Lung (tissue), 12 donors: Measurements from ENCODE around the gene ABCB8. TPM values are rescaled to one million over a fixed set of nuclear protein-coding genes. Genes with fewer than 3 reads are reported as not detected.

ENCODE experiments used
- ATAC-seq: fragments of 200-7000 bp; cut with Tn5 transposase; one replicate; pipeline ENCODE4 v1.9.1; 2020; ENCODE audit warnings: moderate number of reproducible peaks; ENCODE audit not compliant: insufficient read depth, low FRiP score
- DNase-seq, 3 donors: peaks; one replicate each; pipeline ENCODE4 v3.0.0-alpha.2; 2013 to 2017
- H3K27ac ChIP-seq, 2 donors: one replicate each; pipeline ENCODE4 v1.5.1; 2013; ENCODE audit warnings: mild to moderate bottlenecking in 2 of 2, moderate library complexity in 2 of 2, control low read depth in 1 of 2, inconsistent platforms in 1 of 2, low read depth in 1 of 2, low read length in 1 of 2
- H3K27me3 ChIP-seq, 3 donors: one replicate each; pipeline ENCODE4 v1.5.1; 2013; ENCODE audit warnings: low read length in 2 of 3; ENCODE audit not compliant: control insufficient read depth in 3 of 3, insufficient read depth in 3 of 3
- H3K36me3 ChIP-seq, 4 donors: one replicate each; pipeline ENCODE4 v1.5.1; 2013; ENCODE audit warnings: low read length in 4 of 4, mild to moderate bottlenecking in 1 of 4, moderate library complexity in 1 of 4; ENCODE audit not compliant: control insufficient read depth in 4 of 4, insufficient read depth in 4 of 4
- H3K4me1 ChIP-seq, 5 donors: one replicate each; pipeline ENCODE4 v1.5.1; 2013; ENCODE audit warnings: low read length in 5 of 5, mild to moderate bottlenecking in 2 of 5, moderate library complexity in 1 of 5; ENCODE audit not compliant: control insufficient read depth in 5 of 5, insufficient read depth in 5 of 5
- H3K4me3 ChIP-seq: one replicate; pipeline ENCODE4 v1.5.1; 2013; ENCODE audit warnings: mild to moderate bottlenecking, control low read depth, moderate library complexity
- H3K9ac ChIP-seq, 2 donors: one replicate each; pipeline ENCODE4 v1.5.1; 2013; ENCODE audit warnings: low read length in 2 of 2, control low read depth in 1 of 2; ENCODE audit not compliant: insufficient read depth in 1 of 2
- H3K9me3 ChIP-seq, 4 donors: one replicate each; pipeline ENCODE4 v1.5.1; 2013; ENCODE audit warnings: low read length in 3 of 4, mild to moderate bottlenecking in 1 of 4, moderate library complexity in 1 of 4; ENCODE audit not compliant: control insufficient read depth in 4 of 4, insufficient read depth in 3 of 4
- CTCF ChIP-seq: IDR thresholded peaks from 2 replicates; pipeline ENCODE4 v1.5.1; 2012; ENCODE audit warnings: mild to moderate bottlenecking; ENCODE audit errors: control extremely low read depth, extremely low read depth
- WGBS, 2 donors: extraction: QIAGEN DNeasy Blood & Tissue Kit; methylation state at CpG; one replicate each; pipeline ENCODE4 v1.1.7; 2013; 5-methylcytosine and 5-hydroxymethylcytosine counted together
- polyA plus RNA-seq, 2 donors: library from polyadenylated mRNA; stranded (reverse); fragments of 200-250 nt; gene quantifications; one replicate each; pipeline ENCODE4 v1.2.1, GENCODE V29; 2013
- total RNA-seq, 2 donors: library from RNA; depleted of rRNA in 1 of 2; stranded (reverse); fragments of >200 nt in 1 of 2; gene quantifications; one replicate each; pipeline ENCODE4 v1.2.1, GENCODE V29; 2014 to 2021
- donor health status: control.
- donor health status: control.
- donor health status: Bipolar disorder and iron deficiency.
- donor health status: healthy.
- donor health status: DM: yes; HTN: yes; CAD: no.

ABCB8 gene
- total and polyA plus RNA-seq, 4 donors = 21.8 to 61.5 (median 28.8) TPM

GRCh38 chr7:151082141-151083070, 54.2 kb downstream of the ABCB8 start:
- Histone ChIP-seq H3K4me3 (peak overlapping the region; percentile 70), H3K9me3 (no peaks in the 10 kb centered on the region), H3K36me3 (peaks cover 0 to 5% (median 1%) of the 10 kb centered on the region in 4 donors), H3K4me1 (peaks cover 13 to 54% (median 33%) of the 10 kb centered on the region in 5 donors), H3K9ac (peak overlapping the region in 1 of 2 donors; percentile 36), H3K27me3 (no peaks in the 10 kb centered on the region), H3K27ac (peak overlapping the region; percentile 58 to 86)
- no peak for TF ChIP-seq CTCF
- ATAC-seq (no peak), DNase-seq (no peak)
- 56 to 64% methylated on average over 42 of the region's 42 CpGs for WGBS, 2 donors

- H3K4me1 ChIP-seq = peaks cover 13 to 59% (median 38%) of the 10 kb centered on the region in 5 donors
- H3K27me3 ChIP-seq = no peaks in the 10 kb centered on the region
- peak within 1 kb of the TSS; percentile 58 to 75 for H3K27ac ChIP-seq
- peak; percentile 56 for ATAC-seq
- TF ChIP-seq CTCF = no peak
- peak; percentile 56 to 74 (median 67) for DNase-seq
- no peaks in the 10 kb centered on the region for H3K9me3 ChIP-seq
- H3K9ac ChIP-seq = peak within 1 kb of the TSS in 1 of 2 donors; percentile 36
- WGBS, 2 donors = 1% methylated on average over 54 to 69 of the region's 69 CpGs
- H3K4me3 ChIP-seq = peak within 1 kb of the TSS; percentile 70
- H3K36me3 ChIP-seq = peaks cover 0 to 4% (median under 1%) of the 10 kb centered on the region in 4 donors
These were observed 55.0 kb downstream of the ABCB8 start, which contains the start of gene TMUB1 for GRCh38 chr7:151083071-151083823. Gene TMUB1 (minus strand): TSS chr7:151083493. CDS start chr7:151082563, 930 bp downstream.

GRCh38 chr7:151083824-151084160, 55.5 kb downstream of the ABCB8 start:
- Histone ChIP-seq H3K27me3 (no peaks in the 10 kb centered on the region), H3K4me1 (peaks cover 13 to 61% (median 34%) of the 10 kb centered on the region in 5 donors), H3K4me3 (peak overlapping the region; percentile 70), H3K27ac (no peak overlapping the region), H3K9ac (no peak overlapping the region), H3K36me3 (peaks cover 0 to 4% (median 0%) of the 10 kb centered on the region in 4 donors), H3K9me3 (no peaks in the 10 kb centered on the region)
- TF ChIP-seq CTCF = no peak
- ATAC-seq = no peak
- 29 to 34% methylated on average over 3 of the region's 3 CpGs for WGBS, 2 donors
- peak in 1 of 3 donors; percentile 15 for DNase-seq
